K562 (cell line): ENCODE data around the gene GNG3. TPM values are rescaled to one million over a fixed set of nuclear protein-coding genes. Genes with fewer than 3 reads are reported as not detected.

Source experiments
- CBFB ChIP-seq: sonication (generic); formaldehyde crosslinking; IDR thresholded peaks from 2 replicates; pipeline ENCODE4 v1.4.0; 2020; ENCODE audit warnings: mild to moderate bottlenecking, missing genetic modification reagents
- E2F5 ChIP-seq: sonication (generic); formaldehyde crosslinking; IDR thresholded peaks from 2 replicates; pipeline ENCODE4 v1.8.0; 2022; ENCODE audit warnings: mild to moderate bottlenecking, missing genetic modification reagents
- ETS2 ChIP-seq: IDR thresholded peaks from 2 replicates; pipeline ENCODE4 v1.6.1; 2016; ENCODE audit warnings: borderline replicate concordance, missing genetic modification characterization, mild to moderate bottlenecking, moderate library complexity, missing compliant biosample characterization; ENCODE audit not compliant: poor library complexity, severe bottlenecking
- FOXK2 ChIP-seq, 2 experiments: fragments of 450-650 bp; IDR thresholded peaks in 1 of 2; conservative IDR thresholded peaks in 1 of 2; 2 replicates each; pipeline ENCODE4 v1.6.1; 2016; ENCODE audit warnings: low read depth in 2 of 2, mild to moderate bottlenecking in 1 of 2
- KAT7 ChIP-seq: sonication (generic); formaldehyde crosslinking; IDR thresholded peaks from 2 replicates; pipeline ENCODE4 v1.8.0; 2022; ENCODE audit warnings: missing genetic modification reagents, mild to moderate bottlenecking, borderline replicate concordance
- KLF6 ChIP-seq: fragments of 250-450 bp; sonication (Bioruptor Pico); IDR thresholded peaks from 2 replicates; pipeline ENCODE4 v1.4.0; 2020; ENCODE audit warnings: mild to moderate bottlenecking, moderate library complexity, borderline replicate concordance
- MAFF ChIP-seq: IDR thresholded peaks from 2 replicates; pipeline ENCODE4 v1.6.1; 2012; ENCODE audit warnings: low read length, improper control_type of control experiment
- MCM3 ChIP-seq: fragments of 450-650 bp; IDR thresholded peaks from 2 replicates; pipeline ENCODE4 v1.6.1; 2016
- MTA1 ChIP-seq: fragments of 450-650 bp; IDR thresholded peaks from 2 replicates; pipeline ENCODE4 v1.6.1; 2017; ENCODE audit warnings: borderline replicate concordance
- PTRF ChIP-seq: fragments of 450-650 bp; IDR thresholded peaks from 2 replicates; pipeline ENCODE4 v1.6.1; 2016; ENCODE audit warnings: mild to moderate bottlenecking, missing genetic modification characterization, missing compliant biosample characterization
- PURB ChIP-seq: sonication (generic); formaldehyde crosslinking; IDR thresholded peaks from 2 replicates; pipeline ENCODE4 v1.9.0; 2021; ENCODE audit warnings: low read depth, mild to moderate bottlenecking, missing genetic modification reagents
- RBM15 ChIP-seq: fragments of 200-400 bp; formaldehyde crosslinking; IDR thresholded peaks from 2 replicates; pipeline ENCODE4 v1.6.1; 2018; ENCODE audit warnings: mild to moderate bottlenecking, low read length, moderate library complexity; ENCODE audit not compliant: insufficient read depth
- SAFB2 ChIP-seq: fragments of 200-400 bp; formaldehyde crosslinking; IDR thresholded peaks from 2 replicates; pipeline ENCODE4 v1.6.1; 2018; ENCODE audit warnings: borderline replicate concordance, low read length, low read depth, moderate library complexity; ENCODE audit not compliant: severe bottlenecking
- SMARCC2 ChIP-seq: fragments of 450-650 bp; IDR thresholded peaks from 2 replicates; pipeline ENCODE4 v1.6.1; 2017; ENCODE audit warnings: antibody characterized with exemption, moderate library complexity, mild to moderate bottlenecking, low read depth
- TEAD1 ChIP-seq, 2 experiments: fragments of 450-650 bp in 1 of 2; sonication (generic) in 1 of 2; formaldehyde crosslinking; IDR thresholded peaks; 2 replicates each; pipeline versions ENCODE4 v1.4.0 to v1.8.0; 2020 to 2022; ENCODE audit warnings: mild to moderate bottlenecking in 2 of 2, missing genetic modification reagents in 1 of 2
- ZNF175 ChIP-seq: fragments of 200-800 bp; sonication (Bioruptor generic); IDR thresholded peaks from 2 replicates; pipeline ENCODE4 v1.6.1; 2016; ENCODE audit warnings: low read depth, mild to moderate bottlenecking, missing genetic modification characterization, missing compliant biosample characterization
- ZNF197 ChIP-seq: fragments of 200-800 bp; sonication (Bioruptor generic); IDR thresholded peaks from 2 replicates; pipeline ENCODE4 v1.6.1; 2016; ENCODE audit warnings: low read depth, missing genetic modification characterization, missing compliant biosample characterization
- ZNF23 ChIP-seq: fragments of 250-450 bp; sonication (Bioruptor Pico); IDR thresholded peaks from 2 replicates; pipeline ENCODE4 v1.4.0; 2020; ENCODE audit warnings: mild to moderate bottlenecking
- ZNF3 ChIP-seq: fragments of 250-450 bp; sonication (Bioruptor Pico); IDR thresholded peaks from 2 replicates; pipeline ENCODE4 v1.5.0; 2021; ENCODE audit warnings: mild to moderate bottlenecking, moderate library complexity
- ZNF444 ChIP-seq: fragments of 250-450 bp; sonication (Bioruptor Pico); IDR thresholded peaks from 2 replicates; pipeline ENCODE4 v1.4.0; 2020; ENCODE audit warnings: mild to moderate bottlenecking, moderate library complexity
- ZNF609 ChIP-seq: sonication (generic); formaldehyde crosslinking; IDR thresholded peaks from 2 replicates; pipeline ENCODE4 v1.8.1; 2023; ENCODE audit warnings: missing genetic modification reagents, mild to moderate bottlenecking, borderline replicate concordance
- ZNF780A ChIP-seq: fragments of 250-450 bp; sonication (Bioruptor Pico); IDR thresholded peaks from 2 replicates; pipeline ENCODE4 v1.5.0; 2021; ENCODE audit warnings: mild to moderate bottlenecking
- ZNF79 ChIP-seq: fragments of 250-450 bp; sonication (Bioruptor Pico); IDR thresholded peaks from 2 replicates; pipeline ENCODE4 v1.4.0; 2020; ENCODE audit warnings: low read depth, mild to moderate bottlenecking, moderate library complexity
- polyA plus RNA-seq, 8 experiments: library from polyadenylated mRNA; depleted of rRNA in 4 of 8; stranded (reverse) in 5 of 8; unstranded in 3 of 8; fragments of >200 nt; fragmentation: Nextera tagmentation in 2 of 8; fragmentation: Illumina TruSeq in 1 of 8; extraction: Ambion mirVana in 2 of 8; extraction: Trizol in 1 of 8; gene quantifications; 2 replicates each; pipeline versions ENCODE4 v1.2.1 to v1.2.3, GENCODE V29; 2011 to 2014; ENCODE audit warnings: inconsistent platforms in 1 of 8, missing spikeins in 1 of 8
- total RNA-seq, 7 experiments: library from RNA; depleted of rRNA in 6 of 7; stranded (reverse); fragments of >200 nt in 6 of 7; fragmentation: Illumina TruSeq in 2 of 7; extraction: Trizol in 2 of 7; gene quantifications; 2 replicates each; pipeline versions ENCODE4 v1.2.1 to v1.2.3, GENCODE V29; 2011 to 2021; ENCODE audit warnings: low replicate concordance in 1 of 7

GNG3 gene
- total and polyA plus RNA-seq, 9 of the 15 experiments (the other 6 are each of a cell fraction or from before 2014, with no cell fraction given), result 0.07 TPM; not detected in 8

- TF ChIP-seq SAFB2 (no peak), TEAD1 (CRISPR knock-in tag; IDR thresholded peaks at IDR 0.05) (peak; percentile 3 to 61; a peak in 1 of 4 replicates), RBM15 (no peak), PURB (CRISPR knock-in tag) (no peak), MCM3 (no peak), MAFF (no peak), CBFB (CRISPR knock-in tag) (peak; percentile 83), MTA1 (no peak), ZNF79 (CRISPR knock-in tag) (no peak), E2F5 (no peak), ZNF780A (CRISPR knock-in tag) (no peak; the same call in 1 of the 2 replicates), ZNF609 (CRISPR knock-in tag) (no peak), KLF6 (CRISPR knock-in tag) (0 out of 2 replicates have a peak, but pooled peaks have one; percentile 29), ZNF23 (CRISPR knock-in tag) (no peak), ZNF175 (CRISPR knock-in tag) (no peak; the same call in 1 of the 2 replicates), ZNF197 (CRISPR knock-in tag) (no peak), ETS2 (tag) (no peak), SMARCC2 (no peak), ZNF3 (CRISPR knock-in tag) (no peak), KAT7 (CRISPR knock-in tag) (no peak), FOXK2 (conservative IDR thresholded peaks at IDR 0.05 in 1 of 2, IDR thresholded peaks at IDR 0.05 in 1 of 2; ENCODE audit: low read depth in 2 of 2) (peak in 1 of 2 experiments; percentile 59; a peak in 2 of 4 replicates), ZNF444 (CRISPR knock-in tag) (no peak), PTRF (tag) (no peak)
Measured at GRCh38 chr11:62678770-62679696, 28.4 kb upstream of the GNG3 start, which contains the start of gene UBXN1 (continued).
